RKO (cell line): ENCODE data around the gene DISP3.
A peak's percentile ranks its signal among the peaks of the same experiment; 100 is the strongest.

Experiments used
- DNase-seq: peaks from one replicate; pipeline ENCODE4 v3.0.0-alpha.2; 2016; ENCODE audit warnings: low spot score

Gene DISP3

GRCh38 chr1:11461531-11462137, 17.3 kb upstream of the DISP3 start:
- DNase-seq: no peak

- no peak for DNase-seq
These were observed 16.6 kb upstream of the DISP3 start for GRCh38 chr1:11462224-11462923.

GRCh38 chr1:11463177-11463576, 15.8 kb upstream of the DISP3 start:
- no peak for DNase-seq

GRCh38 chr1:11465307-11465706, 13.6 kb upstream of the DISP3 start:
- DNase-seq: no peak

- no peak for DNase-seq
These were observed 12.5 kb upstream of the DISP3 start for GRCh38 chr1:11466416-11466815.

- no peak for DNase-seq
These were observed 10.1 kb upstream of the DISP3 start for GRCh38 chr1:11468878-11469277.

GRCh38 chr1:11470912-11471311, 8.0 kb upstream of the DISP3 start:
- DNase-seq: no peak

- no peak for DNase-seq
These were observed 7.5 kb upstream of the DISP3 start for GRCh38 chr1:11471473-11471872.

GRCh38 chr1:11472284-11472683, 6.7 kb upstream of the DISP3 start:
- no peak for DNase-seq

- no peak for DNase-seq
These were observed 6.2 kb upstream of the DISP3 start for GRCh38 chr1:11472741-11473140.

GRCh38 chr1:11473491-11474034, 5.4 kb upstream of the DISP3 start:
- DNase-seq: peak; percentile 19

- no peak for DNase-seq
These were observed 4.1 kb upstream of the DISP3 start for GRCh38 chr1:11474826-11475225.

GRCh38 chr1:11475748-11476147, 3.2 kb upstream of the DISP3 start:
- DNase-seq: no peak

GRCh38 chr1:11479375-11479979, 522 bp downstream of the DISP3 start:
- no peak for DNase-seq

GRCh38 chr1:11481019-11481418, 2.1 kb downstream of the DISP3 start:
- DNase-seq: no peak

GRCh38 chr1:11482198-11482597, 3.2 kb downstream of the DISP3 start:
- no peak for DNase-seq

- DNase-seq: no peak
These were observed 3.9 kb downstream of the DISP3 start for GRCh38 chr1:11482701-11483479.

- DNase-seq: no peak
These were observed 4.8 kb downstream of the DISP3 start for GRCh38 chr1:11483581-11484320.

GRCh38 chr1:11484321-11484655, 5.3 kb downstream of the DISP3 start:
- no peak for DNase-seq

GRCh38 chr1:11485191-11485590, 6.2 kb downstream of the DISP3 start:
- no peak for DNase-seq

GRCh38 chr1:11486231-11487009, 7.5 kb downstream of the DISP3 start:
- DNase-seq: no peak
